K562 (cell line): ENCODE data around the gene DEDD. TPM values are rescaled to one million over a fixed set of nuclear protein-coding genes. Genes with fewer than 3 reads are reported as not detected.

Source experiments
- ATF7 ChIP-seq: fragments of 450-650 bp; IDR thresholded peaks from 2 replicates; pipeline ENCODE4 v1.7.1; 2014; ENCODE audit warnings: mild to moderate bottlenecking, moderate library complexity
- CHD1 ChIP-seq: fragments of 200-600 bp; sonication (generic); IDR thresholded peaks from one replicate; pipeline ENCODE4 v1.6.1; 2012; ENCODE audit warnings: mild to moderate bottlenecking, moderate library complexity, low read length, inconsistent platforms
- ESRRA ChIP-seq: fragments of 450-650 bp; IDR thresholded peaks from 2 replicates; pipeline ENCODE4 v1.6.1; 2014; ENCODE audit warnings: low read depth, mild to moderate bottlenecking, moderate library complexity, borderline replicate concordance
- GABPB1 ChIP-seq: sonication (generic); formaldehyde crosslinking; IDR thresholded peaks from 2 replicates; pipeline ENCODE4 v1.8.0; 2022; ENCODE audit warnings: mild to moderate bottlenecking, missing genetic modification reagents
- IFI16 ChIP-seq: fragments of 250-450 bp; sonication (Bioruptor Pico); IDR thresholded peaks from 2 replicates; pipeline ENCODE4 v2.1.2; 2022; ENCODE audit warnings: mild to moderate bottlenecking, inconsistent platforms
- KLF6 ChIP-seq: fragments of 250-450 bp; sonication (Bioruptor Pico); IDR thresholded peaks from 2 replicates; pipeline ENCODE4 v1.4.0; 2020; ENCODE audit warnings: mild to moderate bottlenecking, moderate library complexity, borderline replicate concordance
- NFE2 ChIP-seq: IDR thresholded peaks from 2 replicates; pipeline ENCODE4 v1.6.1; 2014; ENCODE audit warnings: antibody characterized with exemption, low read depth
- RFX5 ChIP-seq: IDR thresholded peaks from 2 replicates; pipeline ENCODE4 v1.6.1; 2011; ENCODE audit warnings: low read depth, mild to moderate bottlenecking, improper control_type of control experiment, low read length
- SIN3B ChIP-seq: fragments of 450-650 bp; IDR thresholded peaks from 2 replicates; pipeline ENCODE4 v1.6.1; 2017; ENCODE audit warnings: low read depth, mild to moderate bottlenecking, moderate library complexity
- SRSF1 ChIP-seq: fragments of 200-400 bp; formaldehyde crosslinking; IDR thresholded peaks from 2 replicates; pipeline ENCODE4 v1.6.1; 2017; ENCODE audit warnings: mild to moderate bottlenecking, low read depth, low read length, moderate library complexity
- TAF1 ChIP-seq: IDR thresholded peaks from 2 replicates; pipeline ENCODE4 v1.6.1; 2011; ENCODE audit warnings: mild to moderate bottlenecking, low read length, moderate library complexity; ENCODE audit not compliant: insufficient read depth, control insufficient read depth, severe bottlenecking; ENCODE audit errors: extremely low read depth
- polyA plus RNA-seq, 8 experiments: library from polyadenylated mRNA; depleted of rRNA in 4 of 8; stranded (reverse) in 5 of 8; unstranded in 3 of 8; fragments of >200 nt; fragmentation: Nextera tagmentation in 2 of 8; fragmentation: Illumina TruSeq in 1 of 8; extraction: Ambion mirVana in 2 of 8; extraction: Trizol in 1 of 8; gene quantifications; 2 replicates each; pipeline versions ENCODE4 v1.2.1 to v1.2.3, GENCODE V29; 2011 to 2014; ENCODE audit warnings: inconsistent platforms in 1 of 8, missing spikeins in 1 of 8
- total RNA-seq, 7 experiments: library from RNA; depleted of rRNA in 6 of 7; stranded (reverse); fragments of >200 nt in 6 of 7; fragmentation: Illumina TruSeq in 2 of 7; extraction: Trizol in 2 of 7; gene quantifications; 2 replicates each; pipeline versions ENCODE4 v1.2.1 to v1.2.3, GENCODE V29; 2011 to 2021; ENCODE audit warnings: low replicate concordance in 1 of 7
- TF ChIP-seq, protein P1 (sequence below): sonication (generic); formaldehyde crosslinking; IDR thresholded peaks from 2 replicates; pipeline ENCODE4 v1.8.0; 2022; ENCODE audit warnings: missing genetic modification reagents, mild to moderate bottlenecking, borderline replicate concordance
- TF ChIP-seq, protein P2 (sequence below): sonication (generic); formaldehyde crosslinking; IDR thresholded peaks from 2 replicates; pipeline ENCODE4 v1.8.0; 2023; ENCODE audit warnings: mild to moderate bottlenecking, missing genetic modification reagents
- TF ChIP-seq, protein P3 (sequence below): fragments of 450-650 bp; conservative IDR thresholded peaks from 2 replicates; pipeline ENCODE4 v1.6.1; 2016; ENCODE audit warnings: missing genetic modification characterization, low read depth, mild to moderate bottlenecking, missing compliant biosample characterization, moderate library complexity
- TF ChIP-seq, protein P4 (sequence below): fragments of 250-450 bp; sonication (Bioruptor Pico); IDR thresholded peaks from 2 replicates; pipeline ENCODE4 v1.4.0; 2020; ENCODE audit warnings: mild to moderate bottlenecking

The DEDD gene
- total and polyA plus RNA-seq, 9 of the 15 experiments (the other 6 are each of a cell fraction or from before 2014, with no cell fraction given), result 11.6 to 41.0 (median 16.8) TPM

DNA sequence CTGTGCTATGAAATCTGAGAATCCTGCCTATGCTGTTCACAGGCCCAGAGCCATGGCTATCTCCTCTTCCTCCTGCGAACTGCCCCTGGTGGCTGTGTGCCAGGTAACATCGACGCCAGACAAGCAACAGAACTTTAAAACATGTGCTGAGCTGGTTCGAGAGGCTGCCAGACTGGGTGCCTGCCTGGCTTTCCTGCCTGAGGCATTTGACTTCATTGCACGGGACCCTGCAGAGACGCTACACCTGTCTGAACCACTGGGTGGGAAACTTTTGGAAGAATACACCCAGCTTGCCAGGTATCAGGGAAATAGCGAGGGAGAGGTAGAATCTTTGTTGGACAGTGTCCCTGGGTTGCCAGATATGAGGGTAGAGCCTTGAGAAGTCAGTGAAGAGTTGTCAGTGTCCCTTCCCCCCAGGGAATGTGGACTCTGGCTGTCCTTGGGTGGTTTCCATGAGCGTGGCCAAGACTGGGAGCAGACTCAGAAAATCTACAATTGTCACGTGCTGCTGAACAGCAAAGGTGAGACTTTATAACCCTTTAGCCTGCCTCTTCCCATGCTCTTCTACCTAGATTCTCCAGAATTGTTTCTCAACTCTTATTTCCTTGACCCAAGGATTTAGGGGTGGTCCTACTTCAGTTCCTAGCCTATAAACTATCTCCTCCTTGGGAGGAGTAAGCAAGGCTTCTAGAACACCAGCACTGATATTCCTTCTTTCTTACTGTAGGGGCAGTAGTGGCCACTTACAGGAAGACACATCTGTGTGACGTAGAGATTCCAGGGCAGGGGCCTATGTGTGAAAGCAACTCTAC is 13.2 kb downstream of the DEDD start (continued):
- TF ChIP-seq ESRRA, result 0 out of 2 replicates have a peak, but pooled peaks have one; percentile 7
- no peak for TF ChIP-seq NFE2
- TF ChIP-seq SRSF1, result no peak
- TF ChIP-seq, protein P1, sequence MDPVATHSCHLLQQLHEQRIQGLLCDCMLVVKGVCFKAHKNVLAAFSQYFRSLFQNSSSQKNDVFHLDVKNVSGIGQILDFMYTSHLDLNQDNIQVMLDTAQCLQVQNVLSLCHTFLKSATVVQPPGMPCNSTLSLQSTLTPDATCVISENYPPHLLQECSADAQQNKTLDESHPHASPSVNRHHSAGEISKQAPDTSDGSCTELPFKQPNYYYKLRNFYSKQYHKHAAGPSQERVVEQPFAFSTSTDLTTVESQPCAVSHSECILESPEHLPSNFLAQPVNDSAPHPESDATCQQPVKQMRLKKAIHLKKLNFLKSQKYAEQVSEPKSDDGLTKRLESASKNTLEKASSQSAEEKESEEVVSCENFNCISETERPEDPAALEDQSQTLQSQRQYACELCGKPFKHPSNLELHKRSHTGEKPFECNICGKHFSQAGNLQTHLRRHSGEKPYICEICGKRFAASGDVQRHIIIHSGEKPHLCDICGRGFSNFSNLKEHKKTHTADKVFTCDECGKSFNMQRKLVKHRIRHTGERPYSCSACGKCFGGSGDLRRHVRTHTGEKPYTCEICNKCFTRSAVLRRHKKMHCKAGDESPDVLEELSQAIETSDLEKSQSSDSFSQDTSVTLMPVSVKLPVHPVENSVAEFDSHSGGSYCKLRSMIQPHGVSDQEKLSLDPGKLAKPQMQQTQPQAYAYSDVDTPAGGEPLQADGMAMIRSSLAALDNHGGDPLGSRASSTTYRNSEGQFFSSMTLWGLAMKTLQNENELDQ, result no peak
- TF ChIP-seq ATF7, result peak; percentile 12; the same call in 1 of the 2 replicates
- TF ChIP-seq, protein P2, sequence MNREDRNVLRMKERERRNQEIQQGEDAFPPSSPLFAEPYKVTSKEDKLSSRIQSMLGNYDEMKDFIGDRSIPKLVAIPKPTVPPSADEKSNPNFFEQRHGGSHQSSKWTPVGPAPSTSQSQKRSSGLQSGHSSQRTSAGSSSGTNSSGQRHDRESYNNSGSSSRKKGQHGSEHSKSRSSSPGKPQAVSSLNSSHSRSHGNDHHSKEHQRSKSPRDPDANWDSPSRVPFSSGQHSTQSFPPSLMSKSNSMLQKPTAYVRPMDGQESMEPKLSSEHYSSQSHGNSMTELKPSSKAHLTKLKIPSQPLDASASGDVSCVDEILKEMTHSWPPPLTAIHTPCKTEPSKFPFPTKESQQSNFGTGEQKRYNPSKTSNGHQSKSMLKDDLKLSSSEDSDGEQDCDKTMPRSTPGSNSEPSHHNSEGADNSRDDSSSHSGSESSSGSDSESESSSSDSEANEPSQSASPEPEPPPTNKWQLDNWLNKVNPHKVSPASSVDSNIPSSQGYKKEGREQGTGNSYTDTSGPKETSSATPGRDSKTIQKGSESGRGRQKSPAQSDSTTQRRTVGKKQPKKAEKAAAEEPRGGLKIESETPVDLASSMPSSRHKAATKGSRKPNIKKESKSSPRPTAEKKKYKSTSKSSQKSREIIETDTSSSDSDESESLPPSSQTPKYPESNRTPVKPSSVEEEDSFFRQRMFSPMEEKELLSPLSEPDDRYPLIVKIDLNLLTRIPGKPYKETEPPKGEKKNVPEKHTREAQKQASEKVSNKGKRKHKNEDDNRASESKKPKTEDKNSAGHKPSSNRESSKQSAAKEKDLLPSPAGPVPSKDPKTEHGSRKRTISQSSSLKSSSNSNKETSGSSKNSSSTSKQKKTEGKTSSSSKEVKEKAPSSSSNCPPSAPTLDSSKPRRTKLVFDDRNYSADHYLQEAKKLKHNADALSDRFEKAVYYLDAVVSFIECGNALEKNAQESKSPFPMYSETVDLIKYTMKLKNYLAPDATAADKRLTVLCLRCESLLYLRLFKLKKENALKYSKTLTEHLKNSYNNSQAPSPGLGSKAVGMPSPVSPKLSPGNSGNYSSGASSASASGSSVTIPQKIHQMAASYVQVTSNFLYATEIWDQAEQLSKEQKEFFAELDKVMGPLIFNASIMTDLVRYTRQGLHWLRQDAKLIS, result no peak
- TF ChIP-seq, protein P3, sequence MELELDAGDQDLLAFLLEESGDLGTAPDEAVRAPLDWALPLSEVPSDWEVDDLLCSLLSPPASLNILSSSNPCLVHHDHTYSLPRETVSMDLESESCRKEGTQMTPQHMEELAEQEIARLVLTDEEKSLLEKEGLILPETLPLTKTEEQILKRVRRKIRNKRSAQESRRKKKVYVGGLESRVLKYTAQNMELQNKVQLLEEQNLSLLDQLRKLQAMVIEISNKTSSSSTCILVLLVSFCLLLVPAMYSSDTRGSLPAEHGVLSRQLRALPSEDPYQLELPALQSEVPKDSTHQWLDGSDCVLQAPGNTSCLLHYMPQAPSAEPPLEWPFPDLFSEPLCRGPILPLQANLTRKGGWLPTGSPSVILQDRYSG (tag), result no peak
- no peak for TF ChIP-seq SIN3B
- no peak for TF ChIP-seq RFX5
- no peak for TF ChIP-seq IFI16 (CRISPR knock-in tag)
- TF ChIP-seq, protein P4, sequence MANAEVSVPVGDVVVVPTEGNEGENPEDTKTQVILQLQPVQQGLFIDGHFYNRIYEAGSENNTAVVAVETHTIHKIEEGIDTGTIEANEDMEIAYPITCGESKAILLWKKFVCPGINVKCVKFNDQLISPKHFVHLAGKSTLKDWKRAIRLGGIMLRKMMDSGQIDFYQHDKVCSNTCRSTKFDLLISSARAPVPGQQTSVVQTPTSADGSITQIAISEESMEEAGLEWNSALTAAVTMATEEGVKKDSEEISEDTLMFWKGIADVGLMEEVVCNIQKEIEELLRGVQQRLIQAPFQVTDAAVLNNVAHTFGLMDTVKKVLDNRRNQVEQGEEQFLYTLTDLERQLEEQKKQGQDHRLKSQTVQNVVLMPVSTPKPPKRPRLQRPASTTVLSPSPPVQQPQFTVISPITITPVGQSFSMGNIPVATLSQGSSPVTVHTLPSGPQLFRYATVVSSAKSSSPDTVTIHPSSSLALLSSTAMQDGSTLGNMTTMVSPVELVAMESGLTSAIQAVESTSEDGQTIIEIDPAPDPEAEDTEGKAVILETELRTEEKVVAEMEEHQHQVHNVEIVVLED (CRISPR knock-in tag), result no peak
- TF ChIP-seq KLF6 (CRISPR knock-in tag), result no peak
- no peak for TF ChIP-seq TAF1
- no peak for TF ChIP-seq CHD1
- TF ChIP-seq GABPB1, result peak; percentile 47; the same call in 1 of the 2 replicates
